GM18526 (cell line): Measurements from ENCODE around the gene MMP14.
A peak's percentile ranks its signal among the peaks of the same experiment; 100 is the strongest.

Experiments
- POLR2A ChIP-seq: IDR thresholded peaks from 3 replicates; pipeline ENCODE4 v1.6.1; 2011; ENCODE audit not compliant: insufficient read length; ENCODE audit errors: extremely low read depth

MMP14 gene

DNA sequence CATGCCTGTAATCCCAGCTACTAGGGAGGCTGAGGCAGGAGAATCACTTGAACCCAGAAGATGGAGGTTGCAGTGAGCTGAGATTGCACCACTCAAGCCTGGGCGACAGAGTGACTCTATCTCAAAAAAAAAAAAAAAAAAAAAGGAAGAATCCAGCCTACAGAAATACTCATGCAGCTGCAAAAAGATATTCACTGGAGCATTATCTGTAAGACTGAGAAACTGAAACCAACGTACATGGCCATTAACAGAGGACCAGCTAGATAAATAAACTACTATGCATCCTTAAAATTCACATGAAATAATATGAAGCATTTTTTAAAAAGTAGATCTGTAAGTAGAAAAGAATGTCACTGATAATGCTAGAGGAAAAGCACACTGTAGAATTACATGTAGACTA lies 24.7 kb upstream of the MMP14 start:
- TF ChIP-seq POLR2A, result no peak

DNA sequence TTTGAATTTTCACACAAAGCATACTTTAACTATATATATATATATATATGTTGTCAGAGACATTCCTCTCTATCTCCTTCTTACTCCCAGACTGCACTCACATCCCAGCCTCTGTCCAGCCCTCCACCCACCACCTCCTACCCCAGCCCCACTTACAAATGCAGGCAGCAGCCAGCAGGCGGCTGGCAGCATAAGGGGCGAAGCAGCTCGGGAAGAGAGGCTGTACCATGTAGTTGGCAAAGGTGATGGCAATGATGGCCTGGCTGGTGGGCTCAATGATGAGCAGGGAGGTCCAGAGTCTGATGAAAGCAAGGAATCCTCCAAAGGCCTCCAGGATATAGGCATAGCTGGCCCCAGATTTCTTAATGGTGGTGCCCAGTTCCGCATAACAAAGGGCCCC lies 23.6 kb upstream of the MMP14 start:
- no peak for TF ChIP-seq POLR2A

DNA sequence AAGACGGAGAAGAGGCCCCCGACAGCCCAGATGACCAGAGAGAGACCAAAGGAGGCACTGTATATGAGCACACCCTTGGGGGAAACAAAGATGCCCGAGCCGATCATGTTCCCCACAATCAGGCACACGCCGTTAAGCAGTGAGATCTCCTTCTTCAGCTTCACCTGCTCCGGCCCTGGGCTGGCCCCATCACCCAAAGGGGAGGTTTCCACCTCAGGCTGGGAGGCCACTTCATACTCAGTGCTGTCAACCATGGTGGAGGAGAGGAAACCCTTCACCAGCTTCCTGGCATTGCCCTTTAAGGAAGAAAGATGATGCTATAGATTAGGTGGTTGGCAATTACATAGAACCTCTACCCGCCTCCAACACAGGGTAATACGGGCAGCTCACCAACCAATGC lies 23.2 kb upstream of the MMP14 start:
- TF ChIP-seq POLR2A, result no peak

DNA sequence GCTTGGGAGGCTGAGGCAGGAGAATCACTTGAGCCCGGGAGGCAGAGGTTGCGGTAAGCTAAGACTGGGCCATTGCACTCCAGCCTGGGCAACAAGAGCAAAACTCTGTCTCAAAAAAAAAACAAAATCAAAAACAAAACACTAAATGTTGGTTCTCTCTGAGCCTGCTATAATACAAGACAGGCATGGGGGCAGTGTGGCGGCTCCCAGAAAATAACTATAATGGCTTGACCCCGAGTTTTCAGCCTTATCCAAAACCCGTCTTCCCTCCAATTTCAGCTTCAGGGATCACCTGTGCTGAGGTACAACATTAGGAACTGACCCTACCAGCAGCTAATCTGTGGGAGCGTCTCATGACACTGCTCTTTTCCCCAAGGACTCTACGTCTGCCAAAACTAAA lies 22.0 kb upstream of the MMP14 start:
- no peak for TF ChIP-seq POLR2A

DNA sequence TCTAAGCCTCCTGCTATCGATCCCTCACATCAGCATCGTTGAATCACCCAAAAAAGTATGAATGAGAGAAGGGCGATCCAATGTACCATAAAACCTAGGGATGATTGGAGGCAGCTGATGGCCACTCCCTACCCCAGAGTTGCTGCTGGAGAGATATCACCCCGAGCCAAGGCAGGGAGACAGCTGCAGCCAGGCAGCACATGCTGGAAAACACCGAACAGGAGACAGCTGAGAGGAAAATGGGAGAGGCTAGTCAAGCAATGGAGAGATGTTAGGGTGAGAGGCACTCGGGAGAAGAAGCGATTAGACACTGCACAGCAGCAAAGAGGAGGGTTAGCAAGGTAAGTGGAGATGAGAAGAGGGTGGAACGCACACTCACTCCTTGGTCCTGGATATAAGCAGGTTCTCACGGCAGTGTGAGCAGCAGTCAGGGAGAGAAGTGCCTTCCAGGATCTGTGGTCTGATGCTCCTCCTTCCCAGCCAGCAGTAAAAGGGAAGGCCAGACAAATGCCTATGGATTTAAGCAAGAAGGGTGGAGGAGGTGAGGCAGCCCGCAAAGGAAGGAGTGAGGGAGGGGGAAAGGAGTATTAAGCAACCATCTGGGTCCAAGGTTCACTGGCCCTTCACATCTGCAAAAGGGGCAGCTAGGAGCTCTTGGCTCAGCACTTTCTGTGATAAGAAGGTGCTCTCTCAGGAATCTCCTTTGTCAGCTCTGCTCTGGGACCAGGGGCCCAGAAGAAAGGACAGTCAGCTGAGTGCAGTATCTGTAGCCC lies 21.3 kb upstream of the MMP14 start, which contains the start of gene SLC7A7:
TSS of gene SLC7A7 (minus strand) at position 495 of the 773 bp plus-strand sequence. CDS start 2,037 bp downstream, outside the sequence.
- TF ChIP-seq POLR2A, result no peak

DNA sequence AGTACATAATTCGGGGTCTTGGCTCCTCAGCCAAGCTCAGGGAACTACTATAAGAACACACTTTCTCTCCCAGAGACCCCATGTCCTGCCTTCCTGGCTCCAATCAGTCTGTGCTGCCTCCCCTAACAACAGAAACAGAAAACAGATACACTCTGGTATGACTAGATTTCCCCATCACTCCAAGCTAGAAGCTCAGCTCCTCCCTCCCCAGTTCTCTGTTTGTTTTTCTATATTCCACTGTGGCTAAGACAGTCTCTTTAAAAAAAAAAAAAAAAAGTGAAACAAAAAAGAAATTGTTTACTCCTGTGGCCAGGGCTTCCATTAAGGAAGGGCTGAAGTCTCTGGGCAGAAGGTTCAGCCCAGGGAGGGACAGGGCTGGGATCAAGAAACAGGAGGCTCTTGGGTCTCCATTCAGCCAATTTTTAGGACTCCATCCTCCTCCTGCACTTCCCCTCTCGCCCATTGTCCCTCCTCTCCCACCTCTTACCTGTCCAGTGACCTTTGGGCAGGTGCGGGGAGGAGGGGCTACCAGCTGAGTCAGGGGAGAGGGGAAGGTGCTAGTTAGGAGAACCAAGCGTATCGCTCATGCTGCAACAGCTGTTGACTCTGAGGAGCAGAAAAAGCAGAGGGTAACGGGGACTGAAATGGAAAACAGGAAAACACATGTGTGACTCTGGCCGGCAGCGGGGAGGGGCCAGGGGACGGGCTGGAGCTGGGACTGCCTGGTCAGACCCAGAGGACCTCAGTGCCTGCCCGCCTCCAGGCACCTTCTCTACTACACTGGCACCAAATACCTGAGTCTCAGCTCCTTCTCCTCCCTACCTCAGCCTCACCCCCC lies 17.0 kb upstream of the MMP14 start:
- no peak for TF ChIP-seq POLR2A

DNA sequence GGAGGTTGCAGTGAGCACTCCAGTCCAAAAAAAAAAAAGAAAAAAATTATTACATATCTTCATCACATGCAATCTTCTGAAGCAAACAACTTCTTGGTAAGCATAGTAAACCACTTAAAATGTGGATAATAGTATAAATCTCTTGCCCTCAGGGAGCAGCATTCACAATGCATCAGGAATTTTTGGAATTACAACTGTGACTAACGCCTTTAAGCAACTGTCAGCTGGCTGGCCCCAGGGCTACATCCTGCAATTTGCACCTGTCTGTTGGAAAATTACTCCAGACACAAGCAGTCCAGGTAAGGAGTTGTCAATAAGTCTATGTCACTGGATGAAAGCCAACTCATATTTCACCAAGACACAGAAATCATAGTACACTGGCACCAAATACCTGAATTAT lies 15.7 kb upstream of the MMP14 start:
- no peak for TF ChIP-seq POLR2A

DNA sequence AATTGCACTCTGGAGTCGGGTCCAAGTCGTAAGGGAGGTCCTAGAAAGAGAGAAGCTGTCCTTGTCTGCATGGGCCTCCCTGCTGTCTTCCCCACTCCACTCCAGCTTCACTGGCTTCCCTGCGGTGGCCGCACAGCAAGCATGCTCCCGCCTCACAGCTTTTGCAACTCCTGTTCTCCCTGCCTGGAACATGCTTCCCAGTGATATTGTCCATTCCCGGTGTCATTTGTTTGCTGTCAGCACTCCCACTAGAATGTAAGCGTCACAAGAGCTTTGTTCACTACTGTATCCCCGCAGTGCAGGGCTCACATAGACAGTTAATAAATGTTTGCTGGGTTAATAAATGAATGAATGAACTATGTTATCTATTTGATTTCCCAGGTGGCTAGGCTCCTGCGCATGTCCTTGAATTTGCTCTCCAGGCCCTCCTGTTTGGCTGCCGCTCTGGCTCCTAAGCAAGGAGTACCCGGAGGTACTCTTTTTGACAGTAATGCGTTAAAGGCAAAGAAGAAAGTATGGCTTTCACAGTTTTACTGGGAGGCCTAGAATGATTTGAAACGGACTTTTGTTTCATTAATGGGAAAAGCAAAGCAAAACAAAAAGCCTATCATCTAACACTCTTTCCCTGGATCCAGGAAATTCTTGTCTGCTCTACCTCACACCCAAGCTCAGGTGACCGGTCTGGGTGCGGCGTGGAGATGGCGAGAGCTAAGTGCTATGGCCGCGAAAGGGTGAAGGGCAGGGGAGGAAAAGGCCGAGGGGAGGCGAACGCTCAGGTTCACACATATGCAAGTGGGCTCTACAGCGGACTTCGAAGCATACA lies 15.0 kb upstream of the MMP14 start:
- TF ChIP-seq POLR2A, result no peak

DNA sequence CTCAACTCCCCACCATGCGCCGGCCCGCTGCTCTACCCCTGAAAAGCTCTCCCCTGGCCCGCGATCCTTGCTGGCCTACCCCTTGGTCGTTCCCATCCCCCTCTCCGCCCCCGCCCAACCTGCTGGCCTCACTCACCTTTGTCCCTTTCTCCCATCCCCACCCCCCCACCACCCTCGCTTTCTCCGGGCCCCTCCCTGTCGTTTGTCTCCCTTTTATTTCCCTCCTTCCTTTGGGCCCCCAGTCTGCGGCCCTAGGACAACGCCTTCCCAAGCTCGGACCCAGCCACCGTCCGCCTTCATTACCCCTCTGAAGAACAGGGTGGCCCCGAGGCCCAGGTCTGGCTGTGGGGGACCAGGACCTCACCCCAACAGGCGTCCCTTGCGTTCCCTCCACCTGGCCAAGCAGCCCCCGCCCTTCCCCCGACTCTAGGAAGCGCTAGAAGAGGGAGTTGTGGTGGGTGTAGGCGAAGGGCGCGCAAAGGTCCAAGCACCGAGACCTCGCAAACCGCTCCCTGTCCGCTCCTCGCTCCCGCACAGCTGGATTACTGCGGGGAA lies 14.3 kb upstream of the MMP14 start:
- TF ChIP-seq POLR2A, result no peak

DNA sequence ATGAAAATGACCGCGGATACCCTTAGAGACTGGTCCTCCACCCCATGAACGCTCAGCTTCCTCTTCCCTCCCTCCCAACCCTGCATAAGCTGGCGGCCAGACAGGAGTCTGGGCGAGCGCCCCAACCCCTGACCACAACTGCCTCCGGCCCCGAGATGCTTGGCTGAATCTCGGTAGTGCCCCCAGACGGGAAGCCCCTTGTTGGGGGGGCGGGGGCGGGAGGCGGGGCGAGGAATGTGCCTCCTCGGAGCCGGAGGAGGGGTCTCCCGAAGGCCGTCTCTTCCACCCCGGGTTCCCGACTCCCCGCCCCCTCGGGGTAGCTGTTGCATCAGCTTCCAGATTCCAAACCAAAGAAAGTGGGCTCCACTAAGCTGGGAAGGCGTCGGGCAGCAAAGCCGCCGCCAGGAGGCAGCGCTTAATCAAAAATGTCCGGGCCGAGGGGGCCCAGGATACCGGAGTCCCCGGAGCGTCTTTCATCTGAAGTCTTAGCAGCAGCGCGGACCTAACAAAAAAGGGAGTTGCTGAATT lies 13.8 kb upstream of the MMP14 start:
- no peak for TF ChIP-seq POLR2A

DNA sequence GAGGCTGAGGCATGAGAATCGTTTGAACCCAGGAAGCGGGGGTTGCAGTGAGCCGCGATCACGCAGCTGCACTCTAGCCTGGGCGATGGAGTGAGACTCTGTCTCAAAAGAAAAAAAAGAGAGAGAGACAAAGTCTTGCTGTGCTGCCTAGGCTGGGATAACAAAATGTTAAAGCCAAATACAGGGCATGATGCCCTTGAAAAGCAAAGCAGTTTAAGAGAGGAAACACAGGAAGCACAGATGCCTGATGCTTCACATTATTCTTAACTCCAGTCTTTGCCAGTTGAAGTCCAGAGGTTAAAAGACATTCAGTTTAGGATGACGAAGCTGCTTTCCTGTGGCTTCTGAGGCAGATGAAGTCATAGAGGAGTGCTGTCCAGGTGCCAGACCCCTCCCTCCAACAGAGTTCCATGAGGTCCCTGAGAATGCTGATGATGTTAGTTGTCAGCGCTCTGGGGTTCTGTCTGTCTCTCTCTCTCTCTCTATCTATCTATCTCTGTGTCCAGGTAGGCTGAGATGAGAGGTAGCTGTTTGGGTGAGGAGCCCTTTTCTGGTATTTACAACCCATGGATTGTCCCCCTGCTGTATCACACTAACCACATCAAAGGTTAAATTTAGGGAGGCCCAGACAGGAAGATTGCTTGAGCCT lies 11.6 kb upstream of the MMP14 start:
- TF ChIP-seq POLR2A, result no peak

DNA sequence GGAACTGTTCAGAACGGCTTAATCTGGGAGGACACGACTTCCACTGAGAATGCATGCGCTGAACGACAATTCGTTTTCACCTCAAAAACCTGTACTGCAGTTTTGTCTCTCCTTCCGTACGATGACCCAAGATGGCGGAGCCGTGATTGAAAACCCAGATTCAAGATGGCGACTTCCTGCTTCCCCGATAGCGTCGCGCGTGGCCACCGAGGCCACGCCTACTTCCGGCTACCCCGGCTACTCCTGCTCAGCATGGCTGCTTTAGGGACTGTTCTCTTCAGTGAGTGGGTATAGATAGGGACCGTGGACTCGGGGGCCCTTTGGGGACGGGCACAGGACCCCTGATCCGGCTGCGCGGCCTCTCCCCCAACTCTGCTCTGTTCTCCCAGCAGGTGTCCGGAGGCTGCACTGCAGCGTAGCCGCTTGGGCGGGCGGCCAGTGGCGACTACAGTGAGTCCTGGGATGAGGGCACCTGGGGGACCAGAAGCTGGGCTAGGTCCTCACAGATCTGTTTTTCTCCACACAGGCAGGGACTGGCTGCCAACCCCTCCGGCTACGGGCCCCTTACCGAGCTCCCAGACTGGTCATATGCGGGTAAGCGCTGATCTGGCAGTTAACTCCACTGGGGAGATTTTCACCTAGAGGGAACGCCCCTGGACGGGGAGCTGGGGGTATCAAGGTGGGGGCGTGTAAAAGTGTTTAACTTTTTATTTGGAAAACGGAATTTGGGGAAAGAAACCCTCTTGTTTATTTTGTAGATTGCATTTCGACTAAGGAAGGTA lies 6.5 kb upstream of the MMP14 start, which contains the start of gene MRPL52:
TSS of gene MRPL52 (plus strand) at position 227 of the 782 bp plus-strand sequence. CDS start at position 253, 26 bp downstream.
- TF ChIP-seq POLR2A, result peak; percentile 68

DNA sequence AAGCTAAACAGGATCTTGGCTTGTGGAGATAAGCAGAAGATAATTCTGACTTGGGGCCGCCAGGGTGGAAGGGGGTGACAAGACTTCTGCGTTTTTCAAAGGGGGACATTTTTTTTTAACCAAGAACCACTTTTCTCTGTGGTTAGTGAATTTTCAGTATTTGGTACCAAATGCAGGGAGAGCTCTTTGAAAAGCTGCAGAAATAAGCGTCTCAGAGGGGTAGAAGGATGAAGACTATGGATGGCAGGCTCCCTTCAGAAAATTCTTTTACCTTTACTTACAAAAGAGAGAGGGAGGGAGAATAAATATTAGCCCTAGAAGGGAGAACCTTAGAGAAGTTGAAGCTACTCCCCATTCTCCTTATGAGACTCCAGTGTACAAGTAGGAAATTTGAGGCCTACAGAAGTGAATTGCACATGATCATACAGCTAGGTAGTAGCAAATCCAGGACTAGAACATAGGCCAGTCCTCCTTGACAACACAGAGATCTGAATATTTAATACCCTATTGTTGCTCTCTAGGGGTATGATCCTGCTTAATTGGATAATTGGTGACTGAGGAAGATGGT lies 5.9 kb upstream of the MMP14 start:
- TF ChIP-seq POLR2A, result no peak
